Gastrocnemius medialis (tissue), 4 donors: ENCODE data around the gene TGFBRAP1. TPM values are rescaled to one million over a fixed set of nuclear protein-coding genes. Genes with fewer than 3 reads are reported as not detected.

Experiments used
- ATAC-seq, 2 donors: fragments of 150-250 bp; one replicate each; pipeline ENCODE4 v1.9.1; 2016
- DNase-seq, 2 donors: peaks; one replicate each; pipeline ENCODE4 v3.0.0-alpha.2; 2019
- H3K27ac ChIP-seq, 4 donors: fragments of 200-600 bp; sonication (generic); 1 replicate in 1 of 4; 2 replicates in 3 of 4; pipeline ENCODE4 v1.5.1; 2016 to 2018; ENCODE audit warnings: mild to moderate bottlenecking in 2 of 4, moderate library complexity in 1 of 4
- H3K27me3 ChIP-seq, 3 donors: fragments of 200-600 bp; sonication (generic) in 2 of 3; 1 replicate in 1 of 3; 2 replicates in 2 of 3; pipeline versions ENCODE4 v1.5.1 to v1.6.0; 2016 to 2019; ENCODE audit warnings: mild to moderate bottlenecking in 1 of 3, moderate library complexity in 1 of 3
- H3K36me3 ChIP-seq, 2 donors: fragments of 200-600 bp; sonication (generic) in 1 of 2; one replicate each; pipeline ENCODE4 v1.5.1; 2017 to 2018
- H3K4me1 ChIP-seq, 2 donors: fragments of 200-600 bp; sonication (generic) in 1 of 2; one replicate each; pipeline ENCODE4 v1.5.1; 2016 to 2017; ENCODE audit warnings: mild to moderate bottlenecking in 2 of 2
- H3K4me3 ChIP-seq, 4 donors: fragments of 200-600 bp; sonication (generic) in 3 of 4; 1 replicate in 1 of 4; 2 replicates in 3 of 4; pipeline ENCODE4 v1.5.1; 2016 to 2019; ENCODE audit warnings: mild to moderate bottlenecking in 2 of 4
- H3K9me3 ChIP-seq, 3 donors: fragments of 200-600 bp; sonication (generic) in 2 of 3; 1 replicate in 1 of 3; 2 replicates in 2 of 3; pipeline ENCODE4 v1.5.1; 2016 to 2019
- POLR2A ChIP-seq, 2 donors: fragments of 450-650 bp; IDR thresholded peaks; one replicate each; pipeline ENCODE4 v1.6.1; 2017; ENCODE audit warnings: antibody characterized with exemption in 2 of 2, mild to moderate bottlenecking in 2 of 2, moderate library complexity in 2 of 2
- in situ Hi-C, 4 donors: fragments of 200-750 bp; cut with MboI; loops; one replicate each; pipeline versions ENCODE4 v1.15.0 to v1.8.0; 2017; ENCODE audit warnings: low sequenced_read_pairs in 4 of 4
- intact Hi-C: fragments of 100-400 bp; cut with DNase I; formaldehyde crosslinking; loops from one replicate; pipeline ENCODE4 v1.15.1; 2023; ENCODE audit warnings: low total_unique reads
- total RNA-seq, 4 donors: library from RNA; depleted of rRNA; stranded (reverse); fragments of >200 nt; gene quantifications; one replicate each; pipeline versions ENCODE4 v1.1.0 to v1.2.3, GENCODE V29; 2016
- TF ChIP-seq, protein P1 (sequence below), 5 experiments: fragments of 450-650 bp in 3 of 5; fragments of 200-600 bp in 2 of 5; sonication (generic) in 2 of 5; IDR thresholded peaks in 4 of 5; conservative IDR thresholded peaks in 1 of 5; 1 replicate in 4 of 5; 2 replicates in 1 of 5; pipeline ENCODE4 v1.5.1; 2016 to 2019; ENCODE audit warnings: antibody characterized with exemption in 5 of 5, mild to moderate bottlenecking in 3 of 5, moderate library complexity in 3 of 5

Gene TGFBRAP1
- total RNA-seq, 4 donors from 2014 or later, result 19.7 to 28.9 (median 20.3) TPM

- no peak overlapping the region for H3K27ac ChIP-seq
- no peaks in the 10 kb centered on the region for H3K9me3 ChIP-seq
- no peak for DNase-seq
- no peak for ATAC-seq
- TF ChIP-seq, protein P1, sequence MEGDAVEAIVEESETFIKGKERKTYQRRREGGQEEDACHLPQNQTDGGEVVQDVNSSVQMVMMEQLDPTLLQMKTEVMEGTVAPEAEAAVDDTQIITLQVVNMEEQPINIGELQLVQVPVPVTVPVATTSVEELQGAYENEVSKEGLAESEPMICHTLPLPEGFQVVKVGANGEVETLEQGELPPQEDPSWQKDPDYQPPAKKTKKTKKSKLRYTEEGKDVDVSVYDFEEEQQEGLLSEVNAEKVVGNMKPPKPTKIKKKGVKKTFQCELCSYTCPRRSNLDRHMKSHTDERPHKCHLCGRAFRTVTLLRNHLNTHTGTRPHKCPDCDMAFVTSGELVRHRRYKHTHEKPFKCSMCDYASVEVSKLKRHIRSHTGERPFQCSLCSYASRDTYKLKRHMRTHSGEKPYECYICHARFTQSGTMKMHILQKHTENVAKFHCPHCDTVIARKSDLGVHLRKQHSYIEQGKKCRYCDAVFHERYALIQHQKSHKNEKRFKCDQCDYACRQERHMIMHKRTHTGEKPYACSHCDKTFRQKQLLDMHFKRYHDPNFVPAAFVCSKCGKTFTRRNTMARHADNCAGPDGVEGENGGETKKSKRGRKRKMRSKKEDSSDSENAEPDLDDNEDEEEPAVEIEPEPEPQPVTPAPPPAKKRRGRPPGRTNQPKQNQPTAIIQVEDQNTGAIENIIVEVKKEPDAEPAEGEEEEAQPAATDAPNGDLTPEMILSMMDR (IDR thresholded peaks at IDR 0.05 in 4 of 5, conservative IDR thresholded peaks at IDR 0.05 in 1 of 5), result no peak
- TF ChIP-seq POLR2A (IDR thresholded peaks at IDR 0.05), result no peak
- H3K4me3 ChIP-seq, result no peak overlapping the region
- H3K4me1 ChIP-seq, result no peaks in the 10 kb centered on the region
- intact Hi-C loops (no loop called here), in situ Hi-C loops (no loop called here)
- no peaks in the 10 kb centered on the region for H3K27me3 ChIP-seq
- no peaks in the 10 kb centered on the region for H3K36me3 ChIP-seq
Observed at GRCh38 chr2:105249181-105249580, 80.4 kb downstream of the TGFBRAP1 start.

DNA sequence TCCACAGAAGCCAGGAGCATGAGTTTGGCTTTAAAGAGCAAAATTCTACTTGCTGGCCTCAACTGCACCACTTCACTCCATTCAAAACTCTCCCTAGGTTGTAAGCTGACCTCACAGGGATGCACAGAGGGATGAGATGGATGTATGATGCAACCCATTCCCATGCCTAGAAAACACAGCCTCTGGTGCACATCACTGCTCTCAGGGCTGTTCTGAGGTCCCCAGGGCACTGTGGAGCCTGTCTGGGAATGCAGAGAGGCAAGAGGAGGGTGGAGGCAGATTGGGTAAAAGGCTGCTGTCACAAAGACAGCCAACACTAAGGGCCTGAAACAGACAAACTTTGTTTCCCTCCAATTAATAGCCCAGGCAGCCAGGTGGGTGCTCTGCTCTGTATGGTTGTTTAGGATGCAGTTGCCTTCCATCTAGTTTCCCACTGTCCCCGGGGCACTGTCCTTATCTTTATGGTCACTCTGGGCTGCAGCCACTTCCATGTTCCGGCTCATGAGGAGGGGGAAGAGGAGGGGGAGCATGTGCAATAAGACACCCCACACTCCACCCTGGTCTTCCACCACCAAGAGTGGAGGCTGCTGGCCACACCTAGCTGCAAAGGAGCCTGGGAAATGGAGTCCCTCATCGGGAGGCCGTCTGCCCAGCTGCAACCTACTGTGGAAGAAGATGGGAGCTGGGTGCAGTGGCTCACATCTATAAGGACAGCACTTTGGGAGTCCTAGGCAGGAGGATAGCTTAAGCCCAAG is 81.0 kb downstream of the TGFBRAP1 start:
- no peaks in the 10 kb centered on the region for H3K36me3 ChIP-seq
- no peaks in the 10 kb centered on the region for H3K9me3 ChIP-seq
- ATAC-seq, result no peak
- TF ChIP-seq, protein P1 (IDR thresholded peaks at IDR 0.05 in 4 of 5, conservative IDR thresholded peaks at IDR 0.05 in 1 of 5), result no peak
- TF ChIP-seq POLR2A (IDR thresholded peaks at IDR 0.05), result no peak
- no peak overlapping the region for H3K4me3 ChIP-seq
- no peak for DNase-seq
- in situ Hi-C loops, result no loop called here
- no peaks in the 10 kb centered on the region for H3K4me1 ChIP-seq
- intact Hi-C loops, result no loop called here
- H3K27ac ChIP-seq, result no peak overlapping the region
- no peaks in the 10 kb centered on the region for H3K27me3 ChIP-seq

DNA sequence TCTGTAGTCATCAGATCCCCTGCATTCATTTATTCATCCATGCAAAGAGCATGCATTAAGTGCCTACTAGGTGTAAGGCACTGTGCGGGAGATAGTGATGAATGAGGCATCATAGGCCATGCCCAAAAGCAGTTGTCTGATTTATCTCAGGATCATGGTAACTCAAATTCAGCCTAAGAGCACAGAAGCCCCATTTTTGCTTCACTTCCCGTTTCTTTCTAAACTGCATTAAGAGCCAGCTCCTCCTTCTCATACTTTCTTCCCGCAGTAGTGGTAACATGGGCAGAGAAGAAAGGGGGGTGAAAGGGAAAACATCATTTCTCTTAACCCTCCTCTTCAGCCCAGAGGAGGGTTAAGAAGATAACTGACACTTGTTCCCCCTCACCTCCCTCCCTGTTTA is 85.1 kb downstream of the TGFBRAP1 start:
- DNase-seq, result no peak
- Histone ChIP-seq H3K27ac (no peak overlapping the region), H3K4me3 (no peak overlapping the region), H3K4me1 (no peaks in the 10 kb centered on the region), H3K36me3 (no peaks in the 10 kb centered on the region), H3K27me3 (no peaks in the 10 kb centered on the region), H3K9me3 (no peaks in the 10 kb centered on the region)
- in situ Hi-C loops, result loop anchor here in 2 of 4 donors (5.0 kb wide), 1 partner anchor 132 kb away; no protein-coding TSS in a partner anchor
- intact Hi-C loops, result no loop called here
- TF ChIP-seq POLR2A (IDR thresholded peaks at IDR 0.05), result no peak
- TF ChIP-seq, protein P1 (IDR thresholded peaks at IDR 0.05 in 4 of 5, conservative IDR thresholded peaks at IDR 0.05 in 1 of 5), result no peak
- ATAC-seq, result no peak

DNA sequence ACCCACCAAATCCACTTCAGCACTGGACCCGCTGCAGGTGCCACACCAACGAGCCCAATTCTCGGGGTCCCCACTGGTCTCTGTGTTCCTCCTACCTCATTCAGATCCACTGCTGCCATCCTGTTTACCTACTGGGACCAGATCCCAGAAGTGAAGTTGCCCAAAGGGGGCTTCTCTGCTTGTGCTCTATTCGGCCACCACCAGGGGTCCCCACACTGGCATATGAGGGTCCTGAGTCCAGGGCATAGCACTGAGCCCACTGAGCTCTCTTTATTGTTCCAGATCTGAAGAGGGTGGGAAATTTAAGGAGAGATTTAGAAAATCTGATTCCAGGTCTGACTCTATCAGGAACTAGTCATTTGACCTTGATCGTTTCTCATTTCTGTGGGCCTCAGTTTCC is 85.6 kb downstream of the TGFBRAP1 start:
- intact Hi-C loops, result no loop called here
- ATAC-seq (no peak), DNase-seq (no peak)
- Histone ChIP-seq H3K4me1 (no peaks in the 10 kb centered on the region), H3K36me3 (no peaks in the 10 kb centered on the region), H3K4me3 (no peak overlapping the region), H3K9me3 (no peaks in the 10 kb centered on the region), H3K27me3 (no peaks in the 10 kb centered on the region), H3K27ac (no peak overlapping the region)
- in situ Hi-C loops, result loop anchor here in 2 of 4 donors (5.0 kb wide), 1 partner anchor 132 kb away; no protein-coding TSS in a partner anchor
- no peak for TF ChIP-seq POLR2A (IDR thresholded peaks at IDR 0.05)
- TF ChIP-seq, protein P1 (IDR thresholded peaks at IDR 0.05 in 4 of 5, conservative IDR thresholded peaks at IDR 0.05 in 1 of 5), result no peak
